ENCODE results near the gene CTCF. TPM values are rescaled to one million over a fixed set of nuclear protein-coding genes. Genes with fewer than 3 reads are reported as not detected.
"Not testable (repeated sequence)": the region's sequence is repeated elsewhere in the genome, so short reads cannot be mapped to it uniquely, and the experiment has no call there.

CTCF gene, protein sequence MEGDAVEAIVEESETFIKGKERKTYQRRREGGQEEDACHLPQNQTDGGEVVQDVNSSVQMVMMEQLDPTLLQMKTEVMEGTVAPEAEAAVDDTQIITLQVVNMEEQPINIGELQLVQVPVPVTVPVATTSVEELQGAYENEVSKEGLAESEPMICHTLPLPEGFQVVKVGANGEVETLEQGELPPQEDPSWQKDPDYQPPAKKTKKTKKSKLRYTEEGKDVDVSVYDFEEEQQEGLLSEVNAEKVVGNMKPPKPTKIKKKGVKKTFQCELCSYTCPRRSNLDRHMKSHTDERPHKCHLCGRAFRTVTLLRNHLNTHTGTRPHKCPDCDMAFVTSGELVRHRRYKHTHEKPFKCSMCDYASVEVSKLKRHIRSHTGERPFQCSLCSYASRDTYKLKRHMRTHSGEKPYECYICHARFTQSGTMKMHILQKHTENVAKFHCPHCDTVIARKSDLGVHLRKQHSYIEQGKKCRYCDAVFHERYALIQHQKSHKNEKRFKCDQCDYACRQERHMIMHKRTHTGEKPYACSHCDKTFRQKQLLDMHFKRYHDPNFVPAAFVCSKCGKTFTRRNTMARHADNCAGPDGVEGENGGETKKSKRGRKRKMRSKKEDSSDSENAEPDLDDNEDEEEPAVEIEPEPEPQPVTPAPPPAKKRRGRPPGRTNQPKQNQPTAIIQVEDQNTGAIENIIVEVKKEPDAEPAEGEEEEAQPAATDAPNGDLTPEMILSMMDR
- total RNA-seq, result 44.1 and 46.0 TPM in 2 replicates
- 35.5 and 36.8 TPM in 2 replicates for polyA plus RNA-seq

GRCh38 chr16:67562526-67562917 lies at the start of gene CTCF:
CTCF (plus strand) TSS chr16:67562526; CDS start chr16:67610833, 48,307 bp downstream.
- TF ChIP-seq EZH2 (IDR thresholded peaks at IDR 0.05; ENCODE audit: borderline replicate concordance), result no peak
- peak; percentile 57 for TF ChIP-seq CTCF (IDR thresholded peaks at IDR 0.05; ENCODE audit: poor library complexity)
- H3K4me2 ChIP-seq, result peak within 1 kb of the TSS; percentile 76
- H3K27me3 ChIP-seq, result no peaks in the 10 kb centered on the region
- H3K79me2 ChIP-seq, result peaks cover 69% of the 10 kb centered on the region
- H3K27ac ChIP-seq, result peak within 1 kb of the TSS; percentile 100
- WGBS (ENCODE audit: low lambda C conversion rate, missing lambda C conversion rate), result 0% methylated on average over 20 of the region's 62 CpGs
- H4K20me1 ChIP-seq (ENCODE audit: insufficient read depth, poor library complexity, severe bottlenecking), result peaks cover 42% of the 10 kb centered on the region
- no peaks in the 10 kb centered on the region for H3K9me2 ChIP-seq (replicated peaks; ENCODE audit: insufficient read depth)
- H2AFZ ChIP-seq, result peak within 1 kb of the TSS; percentile 98
- DNase-seq (ENCODE audit: low spot score), result peak; percentile 97
- no peaks in the 10 kb centered on the region for H3K9me3 ChIP-seq (ENCODE audit: low read depth)
- H3K36me3 ChIP-seq (replicated peaks; ENCODE audit: insufficient read depth, low read depth), result no peaks in the 10 kb centered on the region
- peaks cover 16% of the 10 kb centered on the region for H3K4me1 ChIP-seq (ENCODE audit: insufficient read depth)
- peak within 1 kb of the TSS; percentile 94 for H3K4me3 ChIP-seq

DNA sequence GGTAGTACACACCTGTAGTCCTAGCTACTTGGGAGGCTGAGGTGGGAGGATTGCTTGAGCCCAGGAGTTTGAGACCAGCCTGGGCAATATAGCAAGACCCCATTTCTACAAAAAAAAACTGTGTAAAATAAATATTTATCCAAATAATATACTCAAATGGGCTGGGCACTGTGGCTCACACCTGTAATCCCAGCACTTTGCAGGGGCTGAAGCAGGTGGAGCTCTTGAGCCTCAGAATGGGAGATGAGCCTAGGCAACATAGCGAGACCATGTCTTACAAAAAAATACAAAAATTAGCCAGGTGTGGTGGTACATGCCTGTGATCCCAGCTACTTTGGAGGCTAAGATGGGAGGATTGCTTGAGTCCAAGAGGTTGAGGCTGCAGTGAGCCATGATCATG lies 48.4 kb upstream of the CTCF start:
- not testable (repeated sequence) for H3K27me3 ChIP-seq; H3K27ac ChIP-seq; H3K9me3 ChIP-seq (ENCODE audit: low read depth); H3K4me2 ChIP-seq; H2AFZ ChIP-seq; H3K79me2 ChIP-seq; DNase-seq (ENCODE audit: low spot score); H3K4me3 ChIP-seq; H3K4me1 ChIP-seq (ENCODE audit: insufficient read depth); H4K20me1 ChIP-seq (ENCODE audit: insufficient read depth, poor library complexity, severe bottlenecking); H3K9me2 ChIP-seq (replicated peaks; ENCODE audit: insufficient read depth); H3K36me3 ChIP-seq (replicated peaks; ENCODE audit: insufficient read depth, low read depth)
- WGBS (ENCODE audit: low lambda C conversion rate, missing lambda C conversion rate), result 94% methylated on average over 1 of the region's 1 CpG

DNA sequence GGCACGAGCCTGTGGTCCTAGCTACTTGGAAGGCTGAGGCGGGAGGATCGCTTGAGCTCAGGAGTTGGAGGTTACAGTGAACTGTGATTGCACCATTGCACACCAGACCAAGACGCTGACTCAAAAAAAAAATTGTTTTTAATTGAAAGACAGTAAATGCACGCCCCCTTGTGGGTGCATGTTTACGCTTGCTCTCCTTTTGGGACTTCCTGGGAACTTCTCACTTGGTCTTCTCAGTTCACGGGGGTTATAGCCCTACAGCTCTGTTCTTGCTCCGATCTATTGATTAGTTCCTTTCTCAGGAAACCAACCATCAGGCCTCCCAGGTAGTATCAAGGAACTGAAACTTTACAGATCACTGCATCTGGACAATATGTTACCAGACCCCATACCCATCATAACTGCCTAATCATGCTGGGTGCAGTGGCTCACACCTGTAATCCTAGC lies 47.9 kb upstream of the CTCF start:
- TF ChIP-seq EZH2 (IDR thresholded peaks at IDR 0.05; ENCODE audit: borderline replicate concordance) (no peak), CTCF (IDR thresholded peaks at IDR 0.05; ENCODE audit: poor library complexity) (peak; percentile 69)
- Histone ChIP-seq H4K20me1 (ENCODE audit: insufficient read depth, poor library complexity, severe bottlenecking) (no peaks in the 10 kb centered on the region), H3K79me2 (no peaks in the 10 kb centered on the region), H3K36me3 (replicated peaks; ENCODE audit: insufficient read depth, low read depth) (no peaks in the 10 kb centered on the region), H3K4me3 (no peak overlapping the region), H3K4me1 (ENCODE audit: insufficient read depth) (no peaks in the 10 kb centered on the region), H3K27ac (no peak overlapping the region), H3K9me3 (ENCODE audit: low read depth) (no peaks in the 10 kb centered on the region), H2AFZ (no peak overlapping the region), H3K9me2 (replicated peaks; ENCODE audit: insufficient read depth) (no peaks in the 10 kb centered on the region), H3K4me2 (no peak overlapping the region), H3K27me3 (no peaks in the 10 kb centered on the region)
- peak; percentile 90 for DNase-seq (ENCODE audit: low spot score)
- 14% methylated on average over 8 of the region's 8 CpGs for WGBS (ENCODE audit: low lambda C conversion rate, missing lambda C conversion rate)

- Histone ChIP-seq H2AFZ (no peak overlapping the region), H3K4me1 (ENCODE audit: insufficient read depth) (no peaks in the 10 kb centered on the region), H3K4me3 (no peak overlapping the region), H3K4me2 (no peak overlapping the region), H3K9me2 (replicated peaks; ENCODE audit: insufficient read depth) (no peaks in the 10 kb centered on the region), H3K9me3 (ENCODE audit: low read depth) (no peaks in the 10 kb centered on the region), H4K20me1 (ENCODE audit: insufficient read depth, poor library complexity, severe bottlenecking) (no peaks in the 10 kb centered on the region), H3K27ac (peak overlapping the region; percentile 56), H3K79me2 (no peaks in the 10 kb centered on the region), H3K36me3 (replicated peaks; ENCODE audit: insufficient read depth, low read depth) (no peaks in the 10 kb centered on the region), H3K27me3 (no peaks in the 10 kb centered on the region)
- DNase-seq (ENCODE audit: low spot score), result peak; percentile 39
- WGBS (ENCODE audit: low lambda C conversion rate, missing lambda C conversion rate), result 76% methylated on average over 12 of the region's 12 CpGs
- TF ChIP-seq EZH2phosphoT487 (IDR thresholded peaks at IDR 0.05; ENCODE audit: low read depth, severe bottlenecking, unreplicated experiment), result no peak
- TF ChIP-seq EZH2 (IDR thresholded peaks at IDR 0.05; ENCODE audit: borderline replicate concordance), result no peak
- no peak for TF ChIP-seq CTCF (IDR thresholded peaks at IDR 0.05; ENCODE audit: poor library complexity)
These were observed 45.8 kb upstream of the CTCF start for GRCh38 chr16:67516296-67517154.
